ENCODE results near the gene GNB2. TPM values are rescaled to one million over a fixed set of nuclear protein-coding genes. Genes with fewer than 3 reads are reported as not detected.

The GNB2 gene
- total RNA-seq, 1 donor from 2014 or later, result 208 TPM

GRCh38 chr7:100675581-100676350 is 2.2 kb downstream of the GNB2 start:
- peak overlapping the region; percentile 96 for H3K27ac ChIP-seq
- H3K4me1 ChIP-seq, result peaks cover 13% of the 10 kb centered on the region
- ATAC-seq (peak; percentile 39), DNase-seq (peak; percentile 91)
- no peaks in the 10 kb centered on the region for H3K9me3 ChIP-seq
- intact Hi-C loops (cut with DNase I), result no loop called here
- peaks cover 40% of the 10 kb centered on the region for H3K36me3 ChIP-seq
- TF ChIP-seq, protein P1, sequence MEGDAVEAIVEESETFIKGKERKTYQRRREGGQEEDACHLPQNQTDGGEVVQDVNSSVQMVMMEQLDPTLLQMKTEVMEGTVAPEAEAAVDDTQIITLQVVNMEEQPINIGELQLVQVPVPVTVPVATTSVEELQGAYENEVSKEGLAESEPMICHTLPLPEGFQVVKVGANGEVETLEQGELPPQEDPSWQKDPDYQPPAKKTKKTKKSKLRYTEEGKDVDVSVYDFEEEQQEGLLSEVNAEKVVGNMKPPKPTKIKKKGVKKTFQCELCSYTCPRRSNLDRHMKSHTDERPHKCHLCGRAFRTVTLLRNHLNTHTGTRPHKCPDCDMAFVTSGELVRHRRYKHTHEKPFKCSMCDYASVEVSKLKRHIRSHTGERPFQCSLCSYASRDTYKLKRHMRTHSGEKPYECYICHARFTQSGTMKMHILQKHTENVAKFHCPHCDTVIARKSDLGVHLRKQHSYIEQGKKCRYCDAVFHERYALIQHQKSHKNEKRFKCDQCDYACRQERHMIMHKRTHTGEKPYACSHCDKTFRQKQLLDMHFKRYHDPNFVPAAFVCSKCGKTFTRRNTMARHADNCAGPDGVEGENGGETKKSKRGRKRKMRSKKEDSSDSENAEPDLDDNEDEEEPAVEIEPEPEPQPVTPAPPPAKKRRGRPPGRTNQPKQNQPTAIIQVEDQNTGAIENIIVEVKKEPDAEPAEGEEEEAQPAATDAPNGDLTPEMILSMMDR (IDR thresholded peaks at IDR 0.05), result no peak
- H3K27me3 ChIP-seq, result no peaks in the 10 kb centered on the region
- peak overlapping the region; percentile 91 for H3K4me3 ChIP-seq

GRCh38 chr7:100676501-100677306 is 3.2 kb downstream of the GNB2 start:
- ATAC-seq, result no peak
- Histone ChIP-seq H3K4me3 (peak overlapping the region; percentile 91), H3K27ac (peak overlapping the region; percentile 96), H3K4me1 (peaks cover 13% of the 10 kb centered on the region), H3K27me3 (no peaks in the 10 kb centered on the region), H3K36me3 (peaks cover 50% of the 10 kb centered on the region), H3K9me3 (no peaks in the 10 kb centered on the region)
- DNase-seq, result no peak
- intact Hi-C loops (cut with DNase I), result no loop called here
- TF ChIP-seq, protein P1 (IDR thresholded peaks at IDR 0.05), result no peak

DNA sequence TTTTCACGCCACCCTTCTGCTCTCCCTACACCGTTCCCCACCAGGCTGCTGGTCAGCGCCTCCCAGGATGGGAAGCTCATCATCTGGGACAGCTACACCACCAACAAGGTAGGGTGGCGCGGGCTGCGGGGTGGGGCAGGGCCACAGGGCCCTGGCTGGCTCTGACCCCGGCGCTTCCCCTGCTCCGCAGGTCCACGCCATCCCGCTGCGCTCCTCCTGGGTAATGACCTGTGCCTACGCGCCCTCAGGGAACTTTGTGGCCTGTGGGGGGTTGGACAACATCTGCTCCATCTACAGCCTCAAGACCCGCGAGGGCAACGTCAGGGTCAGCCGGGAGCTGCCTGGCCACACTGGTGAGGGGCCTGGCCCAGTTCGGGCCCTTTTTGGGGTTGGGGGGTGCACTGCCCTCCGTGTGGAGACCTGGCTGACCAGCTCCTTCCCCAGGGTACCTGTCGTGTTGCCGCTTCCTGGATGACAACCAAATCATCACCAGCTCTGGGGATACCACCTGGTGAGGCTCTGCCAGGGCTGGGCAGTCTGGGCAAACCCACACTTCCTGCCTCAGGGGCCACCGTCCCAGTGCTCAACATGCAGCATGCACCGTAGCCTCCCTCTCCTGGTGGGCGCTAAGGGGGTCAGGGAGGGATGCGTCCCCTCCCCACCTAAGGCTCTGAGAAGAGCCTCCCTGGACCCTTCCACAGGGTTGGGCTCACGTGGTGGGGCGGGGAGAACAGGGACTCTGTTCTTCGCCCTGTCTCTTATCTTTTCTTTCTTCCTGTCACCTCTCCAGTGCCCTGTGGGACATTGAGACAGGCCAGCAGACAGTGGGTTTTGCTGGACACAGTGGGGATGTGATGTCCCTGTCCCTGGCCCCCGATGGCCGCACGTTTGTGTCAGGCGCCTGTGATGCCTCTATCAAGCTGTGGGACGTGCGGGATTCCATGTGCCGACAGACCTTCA is 4.0 kb downstream of the GNB2 start:
- no peaks in the 10 kb centered on the region for H3K9me3 ChIP-seq
- no peak overlapping the region for H3K4me3 ChIP-seq
- TF ChIP-seq, protein P1 (IDR thresholded peaks at IDR 0.05), result no peak
- H3K27ac ChIP-seq, result no peak overlapping the region
- no peaks in the 10 kb centered on the region for H3K27me3 ChIP-seq
- peaks cover 59% of the 10 kb centered on the region for H3K36me3 ChIP-seq
- no peak for ATAC-seq
- peaks cover 13% of the 10 kb centered on the region for H3K4me1 ChIP-seq
- intact Hi-C loops (cut with DNase I), result no loop called here
- peak; percentile 68 for DNase-seq

- H3K27ac ChIP-seq, result no peak overlapping the region
- DNase-seq, result peak; percentile 65
- intact Hi-C loops (cut with DNase I), result no loop called here
- no peaks in the 10 kb centered on the region for H3K27me3 ChIP-seq
- no peaks in the 10 kb centered on the region for H3K9me3 ChIP-seq
- peaks cover 8% of the 10 kb centered on the region for H3K4me1 ChIP-seq
- H3K36me3 ChIP-seq, result peaks cover 67% of the 10 kb centered on the region
- no peak overlapping the region for H3K4me3 ChIP-seq
- no peak for ATAC-seq
- TF ChIP-seq, protein P1 (IDR thresholded peaks at IDR 0.05), result no peak
Observed at GRCh38 chr7:100678291-100678984, 4.9 kb downstream of the GNB2 start.
